GM12878 (cell line): ENCODE data around the gene C15orf40. TPM values are rescaled to one million over a fixed set of nuclear protein-coding genes. Genes with fewer than 3 reads are reported as not detected.
A peak's percentile ranks its signal among the peaks of the same experiment; 100 is the strongest.

Experiments
- BCL11A ChIP-seq: IDR thresholded peaks from 2 replicates; pipeline ENCODE4 v1.6.1; 2011; ENCODE audit warnings: low read depth, low read length
- BRCA1 ChIP-seq: IDR thresholded peaks from 2 replicates; pipeline ENCODE4 v1.6.1; 2011; ENCODE audit warnings: low read depth, low read length, improper control_type of control experiment
- CBX5 ChIP-seq: sonication (generic); IDR thresholded peaks from 2 replicates; pipeline ENCODE4 v1.6.1; 2016; ENCODE audit warnings: low read depth, moderate library complexity, mild to moderate bottlenecking, inconsistent platforms
- CHD4 ChIP-seq: fragments of 200-600 bp; sonication (generic); IDR thresholded peaks from 2 replicates; pipeline ENCODE4 v1.6.1; 2016; ENCODE audit warnings: mild to moderate bottlenecking
- EGR1 ChIP-seq, 2 experiments: IDR thresholded peaks; 1 replicate in 1 of 2; 2 replicates in 1 of 2; pipeline ENCODE4 v1.6.1; 2011 to 2012; ENCODE audit warnings: low read depth in 2 of 2, low read length in 2 of 2, borderline replicate concordance in 1 of 2, mild to moderate bottlenecking in 1 of 2, moderate library complexity in 1 of 2
- HCFC1 ChIP-seq: fragments of 150-350 bp; IDR thresholded peaks from 2 replicates; pipeline ENCODE4 v1.6.1; 2014; ENCODE audit warnings: low read length
- IKZF1 ChIP-seq: fragments of 450-650 bp; conservative IDR thresholded peaks from 2 replicates; pipeline ENCODE4 v1.6.1; 2017; ENCODE audit warnings: antibody characterized with exemption, mild to moderate bottlenecking
- KDM1A ChIP-seq: fragments of 200-600 bp; sonication (generic); IDR thresholded peaks from 2 replicates; pipeline ENCODE4 v1.6.1; 2016; ENCODE audit warnings: borderline replicate concordance
- MEF2A ChIP-seq: IDR thresholded peaks from 2 replicates; pipeline ENCODE4 v1.6.1; 2011; ENCODE audit warnings: low read depth, mild to moderate bottlenecking, low read length, moderate library complexity; ENCODE audit not compliant: insufficient read depth
- MTA2 ChIP-seq: fragments of 450-650 bp; IDR thresholded peaks from 2 replicates; pipeline ENCODE4 v1.6.1; 2016; ENCODE audit warnings: low read depth, mild to moderate bottlenecking, moderate library complexity
- NFXL1 ChIP-seq: fragments of 450-650 bp; IDR thresholded peaks from 2 replicates; pipeline ENCODE4 v1.6.1; 2017; ENCODE audit warnings: antibody characterized with exemption, mild to moderate bottlenecking, borderline replicate concordance
- NFYA ChIP-seq: IDR thresholded peaks from 2 replicates; pipeline ENCODE4 v1.6.1; 2011; ENCODE audit warnings: low read depth, mild to moderate bottlenecking, low read length, improper control_type of control experiment, borderline replicate concordance
- PAX8 ChIP-seq: fragments of 450-650 bp; IDR thresholded peaks from 2 replicates; pipeline ENCODE4 v1.6.1; 2017; ENCODE audit warnings: mild to moderate bottlenecking, moderate library complexity
- PBX3 ChIP-seq: IDR thresholded peaks from 2 replicates; pipeline ENCODE4 v1.6.1; 2011; ENCODE audit warnings: mild to moderate bottlenecking, low read depth, low read length, moderate library complexity; ENCODE audit not compliant: insufficient replicate concordance
- PML ChIP-seq: IDR thresholded peaks from 2 replicates; pipeline ENCODE4 v1.6.1; 2012; ENCODE audit warnings: low read length, inconsistent platforms
- POLR2AphosphoS2 ChIP-seq: IDR thresholded peaks from 2 replicates; pipeline ENCODE4 v1.6.1; 2011; ENCODE audit warnings: low read depth, mild to moderate bottlenecking, low read length, improper control_type of control experiment, moderate library complexity
- RBBP5 ChIP-seq: fragments of 200-600 bp; sonication (generic); conservative IDR thresholded peaks from 2 replicates; pipeline ENCODE4 v1.6.1; 2016
- STAT3 ChIP-seq: IDR thresholded peaks from 2 replicates; pipeline ENCODE4 v1.6.1; 2011; ENCODE audit warnings: low read depth, low read length, improper control_type of control experiment
- TCF3 ChIP-seq: IDR thresholded peaks from 2 replicates; pipeline ENCODE4 v1.6.1; 2012; ENCODE audit warnings: low read depth, mild to moderate bottlenecking, low read length, borderline replicate concordance; ENCODE audit not compliant: insufficient read depth
- ZNF207 ChIP-seq: fragments of 450-650 bp; IDR thresholded peaks from 2 replicates; pipeline ENCODE4 v1.6.1; 2014; ENCODE audit warnings: antibody characterized with exemption, mild to moderate bottlenecking, borderline replicate concordance
- polyA plus RNA-seq, 11 experiments: library from polyadenylated mRNA; depleted of rRNA in 4 of 11; unstranded in 6 of 11; stranded (reverse) in 5 of 11; fragments of >200 nt; fragmentation: Nextera tagmentation in 4 of 11; fragmentation: Illumina TruSeq in 1 of 11; extraction: Ambion mirVana in 4 of 11; extraction: Trizol in 1 of 11; gene quantifications; 1 replicate in 1 of 11; 2 replicates in 10 of 11; pipeline versions ENCODE4 v1.2.1 to v1.2.3, GENCODE V29; 2011 to 2016; ENCODE audit warnings: inconsistent platforms in 2 of 11, missing spikeins in 2 of 11, low read depth in 1 of 11
- total RNA-seq, 4 experiments: library from RNA; depleted of rRNA in 3 of 4; stranded (reverse); fragments of >200 nt in 3 of 4; fragmentation: Illumina TruSeq in 1 of 4; extraction: Trizol in 1 of 4; gene quantifications; 2 replicates each; pipeline versions ENCODE4 v1.2.1 to v1.2.3, GENCODE V29; 2013 to 2021
- TF ChIP-seq, protein P1 (sequence below): IDR thresholded peaks from 2 replicates; pipeline ENCODE4 v1.6.1; 2011; ENCODE audit warnings: low read depth, low read length, improper control_type of control experiment, borderline replicate concordance
- TF ChIP-seq, protein P2 (sequence below): fragments of 450-650 bp; conservative IDR thresholded peaks from 2 replicates; pipeline ENCODE4 v1.6.1; 2017; ENCODE audit warnings: mild to moderate bottlenecking, moderate library complexity
- TF ChIP-seq, protein P3 (sequence below): fragments of 450-650 bp; IDR thresholded peaks from 2 replicates; pipeline ENCODE4 v1.6.1; 2016; ENCODE audit warnings: mild to moderate bottlenecking, moderate library complexity, borderline replicate concordance

Gene C15orf40
- total and polyA plus RNA-seq, 10 of the 15 experiments (the other 5 are each of a cell fraction or from before 2014, with no cell fraction given), result 21.3 to 70.0 (median 31.8) TPM

- TF ChIP-seq, protein P1, sequence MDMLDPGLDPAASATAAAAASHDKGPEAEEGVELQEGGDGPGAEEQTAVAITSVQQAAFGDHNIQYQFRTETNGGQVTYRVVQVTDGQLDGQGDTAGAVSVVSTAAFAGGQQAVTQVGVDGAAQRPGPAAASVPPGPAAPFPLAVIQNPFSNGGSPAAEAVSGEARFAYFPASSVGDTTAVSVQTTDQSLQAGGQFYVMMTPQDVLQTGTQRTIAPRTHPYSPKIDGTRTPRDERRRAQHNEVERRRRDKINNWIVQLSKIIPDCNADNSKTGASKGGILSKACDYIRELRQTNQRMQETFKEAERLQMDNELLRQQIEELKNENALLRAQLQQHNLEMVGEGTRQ, result peak; percentile 32; the same call in 1 of the 2 replicates
- no peak for TF ChIP-seq CBX5
- TF ChIP-seq ZNF207, result no peak
- peak; percentile 16 for TF ChIP-seq HCFC1
- no peak for TF ChIP-seq CHD4
- 0 out of 2 replicates have a peak, but pooled peaks have one; percentile 15 for TF ChIP-seq MTA2
- 0 out of 2 replicates have a peak, but pooled peaks have one; percentile 49 for TF ChIP-seq PAX8
- TF ChIP-seq BRCA1, result peak; percentile 69
- no peak for TF ChIP-seq MEF2A
- TF ChIP-seq EGR1 (IDR thresholded peaks at IDR 0.05; ENCODE audit: borderline replicate concordance in 1 of 2, low read depth in 2 of 2, low read length in 2 of 2), result no peak
- no peak; the same call in 1 of the 2 replicates for TF ChIP-seq TCF3
- TF ChIP-seq, protein P2, sequence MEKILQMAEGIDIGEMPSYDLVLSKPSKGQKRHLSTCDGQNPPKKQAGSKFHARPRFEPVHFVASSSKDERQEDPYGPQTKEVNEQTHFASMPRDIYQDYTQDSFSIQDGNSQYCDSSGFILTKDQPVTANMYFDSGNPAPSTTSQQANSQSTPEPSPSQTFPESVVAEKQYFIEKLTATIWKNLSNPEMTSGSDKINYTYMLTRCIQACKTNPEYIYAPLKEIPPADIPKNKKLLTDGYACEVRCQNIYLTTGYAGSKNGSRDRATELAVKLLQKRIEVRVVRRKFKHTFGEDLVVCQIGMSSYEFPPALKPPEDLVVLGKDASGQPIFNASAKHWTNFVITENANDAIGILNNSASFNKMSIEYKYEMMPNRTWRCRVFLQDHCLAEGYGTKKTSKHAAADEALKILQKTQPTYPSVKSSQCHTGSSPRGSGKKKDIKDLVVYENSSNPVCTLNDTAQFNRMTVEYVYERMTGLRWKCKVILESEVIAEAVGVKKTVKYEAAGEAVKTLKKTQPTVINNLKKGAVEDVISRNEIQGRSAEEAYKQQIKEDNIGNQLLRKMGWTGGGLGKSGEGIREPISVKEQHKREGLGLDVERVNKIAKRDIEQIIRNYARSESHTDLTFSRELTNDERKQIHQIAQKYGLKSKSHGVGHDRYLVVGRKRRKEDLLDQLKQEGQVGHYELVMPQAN, result peak; percentile 75; the same call in 1 of the 2 replicates
- no peak for TF ChIP-seq NFXL1
- peak; percentile 75; the same call in 1 of the 2 replicates for TF ChIP-seq PML
- peak; percentile 84 for TF ChIP-seq IKZF1
- no peak for TF ChIP-seq KDM1A
- TF ChIP-seq POLR2AphosphoS2, result peak; percentile 93
- TF ChIP-seq NFYA, result no peak
- TF ChIP-seq PBX3, result no peak
- no peak for TF ChIP-seq RBBP5
- no peak for TF ChIP-seq BCL11A
- TF ChIP-seq, protein P3, sequence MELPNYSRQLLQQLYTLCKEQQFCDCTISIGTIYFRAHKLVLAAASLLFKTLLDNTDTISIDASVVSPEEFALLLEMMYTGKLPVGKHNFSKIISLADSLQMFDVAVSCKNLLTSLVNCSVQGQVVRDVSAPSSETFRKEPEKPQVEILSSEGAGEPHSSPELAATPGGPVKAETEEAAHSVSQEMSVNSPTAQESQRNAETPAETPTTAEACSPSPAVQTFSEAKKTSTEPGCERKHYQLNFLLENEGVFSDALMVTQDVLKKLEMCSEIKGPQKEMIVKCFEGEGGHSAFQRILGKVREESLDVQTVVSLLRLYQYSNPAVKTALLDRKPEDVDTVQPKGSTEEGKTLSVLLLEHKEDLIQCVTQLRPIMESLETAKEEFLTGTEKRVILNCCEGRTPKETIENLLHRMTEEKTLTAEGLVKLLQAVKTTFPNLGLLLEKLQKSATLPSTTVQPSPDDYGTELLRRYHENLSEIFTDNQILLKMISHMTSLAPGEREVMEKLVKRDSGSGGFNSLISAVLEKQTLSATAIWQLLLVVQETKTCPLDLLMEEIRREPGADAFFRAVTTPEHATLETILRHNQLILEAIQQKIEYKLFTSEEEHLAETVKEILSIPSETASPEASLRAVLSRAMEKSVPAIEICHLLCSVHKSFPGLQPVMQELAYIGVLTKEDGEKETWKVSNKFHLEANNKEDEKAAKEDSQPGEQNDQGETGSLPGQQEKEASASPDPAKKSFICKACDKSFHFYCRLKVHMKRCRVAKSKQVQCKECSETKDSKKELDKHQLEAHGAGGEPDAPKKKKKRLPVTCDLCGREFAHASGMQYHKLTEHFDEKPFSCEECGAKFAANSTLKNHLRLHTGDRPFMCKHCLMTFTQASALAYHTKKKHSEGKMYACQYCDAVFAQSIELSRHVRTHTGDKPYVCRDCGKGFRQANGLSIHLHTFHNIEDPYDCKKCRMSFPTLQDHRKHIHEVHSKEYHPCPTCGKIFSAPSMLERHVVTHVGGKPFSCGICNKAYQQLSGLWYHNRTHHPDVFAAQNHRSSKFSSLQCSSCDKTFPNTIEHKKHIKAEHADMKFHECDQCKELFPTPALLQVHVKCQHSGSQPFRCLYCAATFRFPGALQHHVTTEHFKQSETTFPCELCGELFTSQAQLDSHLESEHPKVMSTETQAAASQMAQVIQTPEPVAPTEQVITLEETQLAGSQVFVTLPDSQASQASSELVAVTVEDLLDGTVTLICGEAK, result peak; percentile 93
- no peak for TF ChIP-seq STAT3
Measured at GRCh38 chr15:82985688-82986441, 25.6 kb downstream of the C15orf40 start, which contains the start of gene RAMAC (continued).
